Type B pancreatic cell (in vitro differentiated cells): ENCODE data around the gene MYO16. TPM values are rescaled to one million over a fixed set of nuclear protein-coding genes. Genes with fewer than 3 reads are reported as not detected.

Experiments
- DNase-seq: peaks from one replicate; pipeline ENCODE4 v3.0.0; 2021; ENCODE audit warnings: mixed read lengths; ENCODE audit not compliant: unreplicated experiment; ENCODE audit errors: extremely low spot score
- H3K27ac Mint-ChIP-seq: 2 replicates; pipeline ENCODE4 v1.8.0; 2021; ENCODE audit warnings: mild to moderate bottlenecking, mixed read lengths
- H3K27me3 Mint-ChIP-seq: 2 replicates; pipeline ENCODE4 v1.8.0; 2021; ENCODE audit warnings: mixed read lengths
- H3K36me3 Mint-ChIP-seq: 2 replicates; pipeline ENCODE4 v1.8.0; 2021; ENCODE audit warnings: mixed read lengths
- H3K4me1 Mint-ChIP-seq: one replicate; pipeline ENCODE4 v1.8.0; 2021; ENCODE audit warnings: mixed read lengths; ENCODE audit not compliant: unreplicated experiment
- H3K4me3 Mint-ChIP-seq: 2 replicates; pipeline ENCODE4 v1.8.0; 2021; ENCODE audit warnings: mild to moderate bottlenecking, mixed read lengths
- H3K9me3 Mint-ChIP-seq: 2 replicates; pipeline ENCODE4 v1.8.0; 2021; ENCODE audit warnings: mixed read lengths
- CTCF ChIP-seq: fragments of 200-600 bp; sonication (generic); conservative IDR thresholded peaks from 2 replicates; pipeline ENCODE4 v1.5.0; 2021; ENCODE audit warnings: antibody characterized with exemption, mild to moderate bottlenecking
- total RNA-seq: library from RNA; stranded (reverse); gene quantifications from 2 replicates; pipeline ENCODE4 v1.2.1, GENCODE V29; 2021; ENCODE audit warnings: low replicate concordance

Gene MYO16
- total RNA-seq, 1 donor from 2014 or later: 1.5 TPM

DNA sequence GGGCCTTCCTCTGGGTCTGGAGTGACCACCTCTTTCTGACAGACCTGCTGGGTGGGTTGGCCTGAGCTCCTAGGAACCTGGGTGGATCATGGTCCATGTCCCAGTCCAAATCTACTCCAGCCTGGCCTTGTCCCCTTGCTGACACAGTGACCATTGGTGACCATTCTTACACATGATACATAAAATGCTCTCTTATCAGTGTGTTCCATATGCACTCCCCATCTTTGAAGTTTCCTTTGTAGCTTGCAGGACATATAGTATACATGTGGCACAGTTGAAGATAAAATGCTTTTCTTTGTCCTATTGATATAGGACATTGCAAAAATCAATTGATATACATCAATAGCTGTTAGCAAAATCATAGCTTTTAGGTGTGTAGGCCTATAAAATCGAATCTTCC, 291.8 kb downstream of the MYO16 start:
- Mint-ChIP-seq H3K9me3 (no peaks in the 10 kb centered on the region), H3K4me3 (peak overlapping the region; percentile 34), H3K27me3 (no peaks in the 10 kb centered on the region), H3K36me3 (no peaks in the 10 kb centered on the region), H3K4me1 (peaks cover 13% of the 10 kb centered on the region), H3K27ac (no peak overlapping the region)
- no peak for DNase-seq
- no peak for TF ChIP-seq CTCF

DNA sequence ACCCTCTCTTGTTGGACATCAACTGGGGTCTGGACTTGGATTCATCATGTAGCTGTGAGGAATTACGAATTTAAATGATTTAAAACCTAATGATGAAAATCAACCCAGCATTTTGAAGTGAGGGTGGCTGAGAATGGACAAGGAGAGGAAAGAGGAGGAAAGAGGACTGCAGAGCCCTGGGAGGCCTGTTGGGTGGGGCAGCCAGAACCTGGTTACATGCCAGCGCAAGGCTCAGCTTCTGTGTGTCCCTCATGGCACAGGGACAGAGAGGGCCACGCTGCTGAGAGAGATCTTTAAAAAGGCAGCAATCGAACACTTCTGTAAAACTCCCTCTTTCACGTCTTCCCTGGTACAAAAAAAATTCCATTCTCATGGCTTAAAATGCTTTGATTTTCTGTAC, 292.7 kb downstream of the MYO16 start:
- TF ChIP-seq CTCF: no peak
- H3K27me3 Mint-ChIP-seq: no peaks in the 10 kb centered on the region
- DNase-seq: no peak
- H3K27ac Mint-ChIP-seq: no peak overlapping the region
- no peaks in the 10 kb centered on the region for H3K36me3 Mint-ChIP-seq
- H3K4me3 Mint-ChIP-seq: no peak overlapping the region
- peaks cover 5% of the 10 kb centered on the region for H3K4me1 Mint-ChIP-seq
- no peaks in the 10 kb centered on the region for H3K9me3 Mint-ChIP-seq

DNA sequence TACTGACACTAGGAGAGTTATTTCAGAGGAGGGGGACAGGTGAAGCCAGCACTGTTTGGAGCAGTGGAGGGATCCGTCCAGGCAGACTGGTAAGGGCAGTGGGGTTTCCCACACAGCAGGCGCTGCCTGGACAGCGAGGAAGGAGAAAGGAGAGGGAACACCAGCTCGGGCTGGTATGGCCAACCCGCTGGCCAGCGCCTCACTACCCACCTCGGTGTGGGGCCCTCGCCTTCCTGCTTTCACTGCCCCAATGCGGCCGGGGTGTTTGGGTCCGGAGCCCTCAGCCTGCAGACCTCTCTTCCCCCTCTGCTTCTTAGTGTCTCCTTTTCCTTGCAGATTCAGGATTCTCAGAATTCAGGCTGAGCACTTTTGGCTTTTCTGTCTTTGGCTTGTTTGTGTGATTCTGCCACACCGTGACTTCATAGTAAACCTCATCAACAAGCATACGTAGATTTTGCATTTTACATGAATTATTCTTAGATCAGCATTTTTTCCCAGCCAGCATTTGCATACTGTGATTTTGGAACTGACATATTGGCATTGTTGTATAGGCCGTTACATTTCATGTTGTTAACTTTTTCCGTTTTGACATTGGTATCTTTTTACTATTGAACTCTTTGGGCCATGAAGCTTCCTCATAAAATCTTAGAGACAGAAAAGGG, 294.1 kb downstream of the MYO16 start:
- Mint-ChIP-seq H3K27ac (no peak overlapping the region), H3K9me3 (no peaks in the 10 kb centered on the region), H3K4me1 (peaks cover 5% of the 10 kb centered on the region), H3K36me3 (no peaks in the 10 kb centered on the region), H3K27me3 (no peaks in the 10 kb centered on the region), H3K4me3 (no peak overlapping the region)
- no peak for TF ChIP-seq CTCF
- DNase-seq: no peak

DNA sequence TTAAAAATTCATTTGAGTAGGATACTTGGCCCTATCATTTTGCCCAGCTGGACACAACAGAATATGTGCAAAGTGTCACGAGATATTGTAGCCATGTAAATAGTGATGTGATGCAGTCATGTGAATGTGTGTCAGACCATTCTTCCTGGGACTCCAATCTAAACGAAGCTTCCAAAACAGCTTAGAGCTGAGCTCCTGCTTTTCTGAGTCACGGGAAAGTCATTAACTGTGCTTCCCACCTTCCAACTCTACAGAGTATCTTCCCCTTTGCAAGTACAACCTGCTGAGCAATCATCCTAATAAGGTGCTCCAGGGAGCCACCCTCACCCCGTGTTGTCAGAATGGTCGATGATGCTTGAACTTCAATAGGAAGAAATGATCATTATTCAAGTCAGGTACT, 294.7 kb downstream of the MYO16 start:
- H3K4me3 Mint-ChIP-seq: no peak overlapping the region
- no peaks in the 10 kb centered on the region for H3K36me3 Mint-ChIP-seq
- TF ChIP-seq CTCF: no peak
- H3K27me3 Mint-ChIP-seq: no peaks in the 10 kb centered on the region
- H3K4me1 Mint-ChIP-seq: peaks cover 2% of the 10 kb centered on the region
- no peak overlapping the region for H3K27ac Mint-ChIP-seq
- no peaks in the 10 kb centered on the region for H3K9me3 Mint-ChIP-seq
- no peak for DNase-seq

DNA sequence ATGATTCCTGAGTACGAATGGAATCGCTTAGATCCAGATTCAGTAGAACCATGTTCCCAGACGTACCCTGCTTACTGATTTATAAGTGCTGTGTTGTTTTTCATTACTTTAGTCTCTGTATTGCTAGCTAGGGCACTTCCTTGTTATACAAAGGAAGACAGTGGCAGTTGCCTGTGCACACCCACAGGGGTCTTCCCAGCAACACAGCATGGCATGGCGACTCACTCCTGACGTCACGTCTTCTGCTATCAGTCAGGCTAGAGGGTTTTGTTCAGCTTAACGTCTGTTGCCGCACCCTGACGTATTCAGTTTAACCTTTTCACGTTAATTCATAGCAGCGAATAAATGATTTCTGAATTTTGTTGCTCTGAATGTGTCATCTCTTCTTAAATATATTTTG, 295.1 kb downstream of the MYO16 start:
- DNase-seq: no peak
- H3K4me1 Mint-ChIP-seq: no peaks in the 10 kb centered on the region
- H3K9me3 Mint-ChIP-seq: no peaks in the 10 kb centered on the region
- no peak overlapping the region for H3K27ac Mint-ChIP-seq
- H3K4me3 Mint-ChIP-seq: no peak overlapping the region
- no peaks in the 10 kb centered on the region for H3K36me3 Mint-ChIP-seq
- no peak for TF ChIP-seq CTCF
- H3K27me3 Mint-ChIP-seq: no peaks in the 10 kb centered on the region

DNA sequence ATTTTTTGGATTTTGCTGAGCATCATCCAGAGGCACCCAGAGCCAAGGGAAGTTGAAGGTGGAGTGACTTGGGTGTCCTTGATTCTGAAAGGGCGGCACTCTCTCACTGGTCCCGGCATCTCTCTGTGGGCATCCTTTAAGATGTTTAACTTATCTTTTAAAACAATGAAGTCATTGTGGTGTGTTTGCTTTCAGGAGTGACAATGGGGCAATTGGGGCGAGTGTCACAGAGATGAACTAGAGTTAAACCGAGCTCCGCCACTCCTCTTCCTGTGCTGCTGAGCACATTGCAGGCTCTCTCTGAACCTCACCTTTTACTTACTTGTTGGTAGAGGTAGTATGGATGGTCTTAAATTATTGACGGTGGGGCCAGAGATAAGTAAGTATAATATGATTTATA, 295.7 kb downstream of the MYO16 start:
- no peaks in the 10 kb centered on the region for H3K36me3 Mint-ChIP-seq

More for the DNA sequence above, 295.7 kb downstream of the MYO16 start:
- no peaks in the 10 kb centered on the region for H3K27me3 Mint-ChIP-seq
- H3K4me3 Mint-ChIP-seq: no peak overlapping the region
- no peak overlapping the region for H3K27ac Mint-ChIP-seq
- no peak for TF ChIP-seq CTCF
- DNase-seq: no peak
- H3K9me3 Mint-ChIP-seq: no peaks in the 10 kb centered on the region
- no peaks in the 10 kb centered on the region for H3K4me1 Mint-ChIP-seq
